GM18519 (cell line): ENCODE results near the gene UPK2.
"Not testable (repeated sequence)": the region's sequence is repeated elsewhere in the genome, so short reads cannot be mapped to it uniquely, and the experiment has no call there.

Source experiments
- ATAC-seq: cut with Tn5 transposase; IDR thresholded peaks from one replicate; pipeline ENCODE4 v1.9.1; 2021; ENCODE audit warnings: mild to moderate bottlenecking, moderate library complexity; ENCODE audit not compliant: unreplicated experiment, low FRiP score

UPK2 gene

GRCh38 chr11:118935376-118935775 is 20.7 kb upstream of the UPK2 start:
- ATAC-seq = no peak

DNA sequence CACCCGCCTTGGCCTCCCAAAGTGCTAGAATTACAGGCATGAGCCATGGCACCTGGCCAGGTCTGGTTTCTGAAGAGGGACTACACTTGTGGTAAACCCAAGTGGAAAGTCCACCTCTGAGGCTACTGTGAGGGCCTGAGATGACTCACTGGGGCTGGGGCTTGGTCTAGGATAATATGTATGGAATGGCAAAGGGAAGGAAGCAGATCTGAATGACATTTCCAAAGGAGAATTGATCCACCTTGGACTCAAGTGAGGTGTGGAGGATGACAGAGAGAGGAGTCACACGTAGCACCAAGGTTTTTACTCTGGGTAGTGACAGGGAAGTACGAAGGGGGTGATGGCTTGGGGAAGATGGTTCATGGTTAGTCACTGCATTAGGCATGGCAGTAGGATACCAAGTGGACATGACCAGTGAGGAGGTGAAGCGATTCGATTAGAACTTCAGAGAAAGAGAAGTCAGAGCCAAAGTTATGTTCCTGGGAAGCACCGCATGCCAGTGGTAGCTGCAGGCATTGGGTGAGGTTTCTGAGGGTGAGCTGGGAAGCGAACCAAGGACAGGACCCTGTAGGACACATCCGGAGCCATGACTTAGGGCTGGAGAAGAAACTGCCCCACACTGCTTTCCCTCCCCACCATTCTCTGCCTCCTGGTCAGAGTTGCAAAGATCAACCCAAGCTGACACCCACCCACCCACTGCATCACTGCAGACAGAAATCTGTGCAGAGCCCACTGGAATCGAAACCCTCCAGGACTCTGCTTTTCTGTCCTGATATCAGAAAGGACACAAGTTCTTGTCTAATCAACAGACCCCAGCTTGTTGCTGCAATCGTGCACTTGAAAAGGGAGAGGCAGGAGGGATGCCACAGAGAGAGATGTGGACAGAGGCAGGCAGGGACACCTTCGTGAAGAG is 17.4 kb upstream of the UPK2 start:
- ATAC-seq = no peak

DNA sequence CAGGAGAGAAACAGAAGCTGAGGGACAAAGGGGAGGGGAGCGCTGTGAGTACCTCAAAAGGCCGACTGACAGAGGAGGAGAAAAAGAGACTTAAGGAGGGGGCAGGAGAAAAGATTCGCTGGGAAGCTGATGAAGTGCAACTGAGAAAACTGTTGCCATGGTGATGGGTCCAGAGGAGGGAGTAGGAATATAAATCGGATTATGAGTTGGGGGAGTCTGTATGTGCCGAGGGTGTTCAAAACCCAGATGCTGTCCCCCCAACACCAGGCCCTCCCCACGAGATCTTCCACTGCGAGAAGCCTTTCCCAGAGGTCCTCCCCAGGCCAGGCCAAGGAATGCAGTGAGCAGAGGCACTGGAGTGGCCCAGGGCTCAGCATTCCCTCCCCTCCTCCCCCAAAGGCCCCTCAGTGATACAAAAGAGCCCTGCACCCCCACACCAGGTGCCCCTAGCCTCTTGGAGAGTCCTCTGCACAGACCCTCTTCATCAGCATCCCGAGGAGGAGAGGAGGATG is 16.6 kb upstream of the UPK2 start:
- ATAC-seq = no peak

GRCh38 chr11:118939953-118940598 is 16.0 kb upstream of the UPK2 start:
- no peak for ATAC-seq

- ATAC-seq = no peak
These were observed 9.0 kb upstream of the UPK2 start for GRCh38 chr11:118947091-118947490.

- no peak for ATAC-seq
These were observed 8.1 kb upstream of the UPK2 start for GRCh38 chr11:118948000-118948399.

- ATAC-seq = no peak
These were observed 2.8 kb upstream of the UPK2 start for GRCh38 chr11:118953265-118953664.

- ATAC-seq = not testable (repeated sequence)
These were observed 2.1 kb upstream of the UPK2 start for GRCh38 chr11:118953976-118954375.

GRCh38 chr11:118956847-118957469 is 860 bp downstream of the UPK2 start:
- no peak for ATAC-seq

GRCh38 chr11:118957549-118957948 is 1.5 kb downstream of the UPK2 start:
- ATAC-seq = no peak

GRCh38 chr11:118957968-118958367 is 1.9 kb downstream of the UPK2 start:
- ATAC-seq = no peak

GRCh38 chr11:118958577-118958976 is 2.5 kb downstream of the UPK2 start:
- ATAC-seq = no peak

- ATAC-seq = no peak
These were observed 5.1 kb downstream of the UPK2 start for GRCh38 chr11:118961189-118961588.

GRCh38 chr11:118961591-118961990 is 5.5 kb downstream of the UPK2 start:
- ATAC-seq = no peak

DNA sequence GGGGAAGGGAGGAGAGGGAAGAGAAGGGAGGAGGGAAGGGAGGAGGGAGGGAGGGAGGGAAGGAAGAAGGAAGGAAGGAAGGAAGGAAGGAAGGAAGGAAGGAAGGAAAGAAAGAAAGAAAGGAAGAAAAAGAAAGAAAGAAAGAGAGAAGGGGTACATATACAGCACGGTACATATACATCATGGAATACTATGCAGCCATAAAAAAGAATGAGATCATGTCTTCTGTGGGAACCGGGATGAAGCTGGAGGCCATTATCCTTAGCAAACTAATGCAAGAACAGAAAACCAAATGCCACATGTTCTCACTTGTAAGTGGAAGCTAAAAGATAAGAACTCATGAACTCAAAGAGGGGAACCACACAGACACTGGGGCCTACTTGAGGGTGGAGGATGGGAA is 13.4 kb downstream of the UPK2 start:
- not testable (repeated sequence) for ATAC-seq

DNA sequence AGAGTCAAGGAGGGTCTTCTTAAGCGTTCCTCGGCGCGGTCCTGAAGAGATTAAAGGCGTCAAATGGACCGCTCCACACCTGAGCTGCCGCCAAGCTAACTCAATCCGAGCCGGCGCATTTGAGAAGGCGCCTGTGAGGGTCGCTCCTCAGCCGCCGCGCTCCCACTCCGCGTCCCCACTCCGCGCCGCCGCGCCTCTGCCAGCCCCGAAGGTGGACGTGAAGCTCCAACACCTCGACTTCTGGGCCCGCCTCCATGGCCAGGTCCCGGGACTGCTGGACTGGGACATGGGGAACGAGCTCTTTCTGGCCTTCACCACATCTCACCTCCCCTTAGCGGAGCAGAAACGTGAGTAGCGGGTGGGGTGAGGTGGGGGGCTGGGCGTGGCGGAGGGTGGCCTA is 15.5 kb downstream of the UPK2 start, which contains the start of gene FOXR1:
Gene FOXR1, plus strand, starts transcription at position 116 of the 400 bp plus-strand sequence. Its CDS starts 171 bp downstream, at position 287.
- no peak for ATAC-seq

DNA sequence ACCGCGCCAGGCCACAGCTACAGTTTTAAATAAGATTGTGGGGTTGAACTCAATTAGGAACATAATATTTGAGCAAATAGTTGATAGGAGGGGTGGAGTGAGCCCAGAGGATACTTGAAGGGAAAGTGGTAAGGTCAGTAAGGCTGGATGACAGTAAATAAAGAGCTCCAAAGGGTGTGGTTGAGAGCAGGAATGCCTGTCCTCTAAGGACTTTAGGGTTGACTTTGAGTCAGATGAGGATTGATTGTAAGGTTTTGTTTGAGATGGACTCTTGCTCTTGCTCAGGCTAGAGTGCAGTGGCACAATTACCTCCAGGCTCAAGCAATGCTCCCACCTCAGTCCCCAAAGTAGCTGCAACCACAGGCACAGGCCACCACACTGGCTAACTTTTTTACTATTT is 17.9 kb downstream of the UPK2 start:
- no peak for ATAC-seq

DNA sequence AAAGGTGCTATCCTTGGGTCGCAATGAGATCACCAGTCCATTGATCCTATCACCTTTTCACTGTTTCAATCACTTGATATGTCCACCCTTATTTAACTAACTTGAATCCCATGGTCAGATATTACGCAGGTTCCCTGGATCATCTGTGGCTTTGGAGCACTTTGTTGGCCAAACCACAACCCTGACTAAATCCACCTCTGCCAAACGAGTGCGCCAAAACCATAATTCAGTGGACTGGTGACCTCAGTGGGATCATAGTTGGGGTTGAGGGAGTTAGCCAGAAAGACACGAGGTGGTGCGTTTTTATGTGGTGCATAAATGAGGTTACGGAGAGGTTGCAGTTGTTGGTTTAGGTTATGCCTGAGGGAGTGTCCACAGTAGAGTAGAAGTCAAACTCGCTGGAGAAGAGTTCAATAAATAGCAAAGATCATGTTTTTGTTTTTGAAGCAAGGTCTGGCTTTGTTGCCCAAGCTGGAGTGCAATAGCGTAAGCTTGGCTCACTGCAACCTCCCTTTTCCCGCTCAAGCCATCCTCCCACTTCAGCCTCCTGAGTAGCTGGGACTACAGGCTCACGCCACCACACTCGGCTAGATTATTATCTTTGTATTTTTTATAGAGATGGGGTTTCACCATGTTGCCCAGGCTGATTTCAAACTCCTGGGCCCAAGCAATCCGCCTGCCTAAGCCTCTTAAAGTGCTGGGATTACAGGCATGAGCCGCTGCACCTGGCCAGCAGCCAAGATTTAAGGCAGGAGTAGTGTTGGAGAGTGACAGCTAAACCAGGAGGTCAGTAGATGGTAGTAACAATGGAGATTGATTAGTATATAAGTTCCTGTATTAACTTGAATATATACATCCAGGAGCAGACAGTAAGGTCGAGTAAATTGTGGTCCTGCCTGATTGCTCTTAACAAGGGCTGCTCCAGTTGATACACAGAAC is 19.9 kb downstream of the UPK2 start:
- ATAC-seq = no peak

DNA sequence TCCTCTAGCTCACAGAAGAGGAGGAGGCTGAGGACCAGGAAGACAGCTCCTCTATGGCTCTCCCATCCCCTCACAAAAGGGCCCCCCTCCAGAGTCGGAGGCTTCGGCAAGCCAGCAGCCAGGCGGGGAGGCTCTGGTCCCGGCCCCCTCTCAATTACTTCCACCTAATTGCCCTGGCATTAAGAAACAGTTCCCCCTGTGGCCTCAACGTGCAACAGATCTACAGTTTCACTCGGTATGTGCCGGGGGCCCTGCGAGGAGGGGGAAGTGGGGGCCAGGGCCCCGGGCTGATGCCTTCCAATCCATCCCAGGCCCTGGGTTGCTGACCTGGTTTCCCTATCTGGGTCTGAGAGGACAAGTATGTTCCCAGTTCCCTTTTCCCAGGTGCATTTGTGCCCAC is 23.3 kb downstream of the UPK2 start:
- no peak for ATAC-seq
